ENCODE data around the gene NOS1AP.

The NOS1AP gene

GRCh38 chr1:162207862-162208261 is 138.4 kb downstream of the NOS1AP start:
- H3K4ac ChIP-seq (ENCODE audit: low read depth, low read length): no peak overlapping the region
- no peak overlapping the region for H3K27ac ChIP-seq (ENCODE audit: low read depth, low read length)
- no peak overlapping the region for H3K4me2 ChIP-seq (ENCODE audit: low read length)
- H4K8ac ChIP-seq (ENCODE audit: low read depth, low read length): no peak overlapping the region
- no peak overlapping the region for H2BK120ac ChIP-seq (ENCODE audit: low read depth, low read length)
- peaks cover 7% of the 10 kb centered on the region for H3K79me2 ChIP-seq (ENCODE audit: control insufficient read depth, insufficient read depth, low read length)
- no peak for DNase-seq
- H3K23ac ChIP-seq (ENCODE audit: low read length): no peak overlapping the region
- no peaks in the 10 kb centered on the region for H3K36me3 ChIP-seq (ENCODE audit: control insufficient read depth, insufficient read depth, low read length)
- H3K56ac ChIP-seq (ENCODE audit: low read length): no peak overlapping the region
- no peaks in the 10 kb centered on the region for H3K27me3 ChIP-seq (ENCODE audit: insufficient read depth, low read length, poor library complexity)
- no CpG with 5 or more reads among the region's 3 CpGs for WGBS (ENCODE audit: extremely low coverage, insufficient coverage, low lambda C conversion rate)
- no peak overlapping the region for H3K9ac ChIP-seq (ENCODE audit: low read length)
- no peak overlapping the region for H4K5ac ChIP-seq (ENCODE audit: low read length)
- peaks cover 7% of the 10 kb centered on the region for H3K79me1 ChIP-seq (ENCODE audit: low read length)
- H3K18ac ChIP-seq (ENCODE audit: low read length): no peak overlapping the region
- no peak overlapping the region for H2BK15ac ChIP-seq (replicated peaks; ENCODE audit: low read depth)
- no peak overlapping the region for H2BK5ac ChIP-seq (ENCODE audit: low read length)
- H3K4me3 ChIP-seq (ENCODE audit: low read length): no peak overlapping the region
- no peak overlapping the region for H2AK5ac ChIP-seq (ENCODE audit: low read length)
- H3K4me1 ChIP-seq (ENCODE audit: control insufficient read depth, low read depth, low read length): peaks cover 2% of the 10 kb centered on the region

GRCh38 chr1:162210196-162210595 is 140.7 kb downstream of the NOS1AP start:
- Histone ChIP-seq H3K56ac (ENCODE audit: low read length) (no peak overlapping the region), H3K36me3 (ENCODE audit: control insufficient read depth, insufficient read depth, low read length) (no peaks in the 10 kb centered on the region), H2BK15ac (replicated peaks; ENCODE audit: low read depth) (no peak overlapping the region), H2BK120ac (ENCODE audit: low read depth, low read length) (no peak overlapping the region), H2BK5ac (ENCODE audit: low read length) (no peak overlapping the region), H3K27me3 (ENCODE audit: insufficient read depth, low read length, poor library complexity) (no peaks in the 10 kb centered on the region), H3K4me1 (ENCODE audit: control insufficient read depth, low read depth, low read length) (peaks cover 2% of the 10 kb centered on the region), H3K79me1 (ENCODE audit: low read length) (peaks cover 8% of the 10 kb centered on the region), H4K5ac (ENCODE audit: low read length) (no peak overlapping the region), H3K9ac (ENCODE audit: low read length) (no peak overlapping the region), H3K4ac (ENCODE audit: low read depth, low read length) (no peak overlapping the region), H3K4me2 (ENCODE audit: low read length) (no peak overlapping the region), H2AK5ac (ENCODE audit: low read length) (no peak overlapping the region), H3K4me3 (ENCODE audit: low read length) (no peak overlapping the region), H3K23ac (ENCODE audit: low read length) (no peak overlapping the region), H3K27ac (ENCODE audit: low read depth, low read length) (no peak overlapping the region), H3K18ac (ENCODE audit: low read length) (no peak overlapping the region), H3K79me2 (ENCODE audit: control insufficient read depth, insufficient read depth, low read length) (peaks cover 5% of the 10 kb centered on the region), H4K8ac (ENCODE audit: low read depth, low read length) (no peak overlapping the region)
- WGBS (ENCODE audit: extremely low coverage, insufficient coverage, low lambda C conversion rate): no CpG with 5 or more reads among the region's 6 CpGs
- DNase-seq: no peak

GRCh38 chr1:162212713-162213112 is 143.2 kb downstream of the NOS1AP start:
- Histone ChIP-seq H2AK5ac (ENCODE audit: low read length) (no peak overlapping the region), H3K9ac (ENCODE audit: low read length) (no peak overlapping the region), H2BK5ac (ENCODE audit: low read length) (no peak overlapping the region), H3K36me3 (ENCODE audit: control insufficient read depth, insufficient read depth, low read length) (no peaks in the 10 kb centered on the region), H3K4ac (ENCODE audit: low read depth, low read length) (no peak overlapping the region), H3K27me3 (ENCODE audit: insufficient read depth, low read length, poor library complexity) (no peaks in the 10 kb centered on the region), H4K8ac (ENCODE audit: low read depth, low read length) (no peak overlapping the region), H4K5ac (ENCODE audit: low read length) (no peak overlapping the region), H3K23ac (ENCODE audit: low read length) (no peak overlapping the region), H2BK120ac (ENCODE audit: low read depth, low read length) (no peak overlapping the region), H3K4me1 (ENCODE audit: control insufficient read depth, low read depth, low read length) (peaks cover 4% of the 10 kb centered on the region), H2BK15ac (replicated peaks; ENCODE audit: low read depth) (no peak overlapping the region), H3K4me2 (ENCODE audit: low read length) (no peak overlapping the region), H3K79me2 (ENCODE audit: control insufficient read depth, insufficient read depth, low read length) (peaks cover 5% of the 10 kb centered on the region), H3K56ac (ENCODE audit: low read length) (no peak overlapping the region), H3K18ac (ENCODE audit: low read length) (no peak overlapping the region), H3K79me1 (ENCODE audit: low read length) (peaks cover 12% of the 10 kb centered on the region), H3K27ac (ENCODE audit: low read depth, low read length) (no peak overlapping the region), H3K4me3 (ENCODE audit: low read length) (no peak overlapping the region)
- no peak for DNase-seq
- WGBS (ENCODE audit: extremely low coverage, insufficient coverage, low lambda C conversion rate): no CpG with 5 or more reads among the region's 7 CpGs

- no peak for DNase-seq
- H3K4ac ChIP-seq (ENCODE audit: low read depth, low read length): no peak overlapping the region
- no peak overlapping the region for H2AK5ac ChIP-seq (ENCODE audit: low read length)
- no peak overlapping the region for H3K4me2 ChIP-seq (ENCODE audit: low read length)
- H2BK5ac ChIP-seq (ENCODE audit: low read length): no peak overlapping the region
- no peak overlapping the region for H3K23ac ChIP-seq (ENCODE audit: low read length)
- no peaks in the 10 kb centered on the region for H3K27me3 ChIP-seq (ENCODE audit: insufficient read depth, low read length, poor library complexity)
- no peak overlapping the region for H3K18ac ChIP-seq (ENCODE audit: low read length)
- no peak overlapping the region for H2BK15ac ChIP-seq (replicated peaks; ENCODE audit: low read depth)
- no peaks in the 10 kb centered on the region for H3K36me3 ChIP-seq (ENCODE audit: control insufficient read depth, insufficient read depth, low read length)
- H3K79me1 ChIP-seq (ENCODE audit: low read length): peaks cover 9% of the 10 kb centered on the region
- H3K4me1 ChIP-seq (ENCODE audit: control insufficient read depth, low read depth, low read length): peaks cover 4% of the 10 kb centered on the region
- peaks cover 2% of the 10 kb centered on the region for H3K79me2 ChIP-seq (ENCODE audit: control insufficient read depth, insufficient read depth, low read length)
- H4K5ac ChIP-seq (ENCODE audit: low read length): no peak overlapping the region
- H2BK120ac ChIP-seq (ENCODE audit: low read depth, low read length): no peak overlapping the region
- WGBS (ENCODE audit: extremely low coverage, insufficient coverage, low lambda C conversion rate): no CpG with 5 or more reads among the region's 7 CpGs
- H3K27ac ChIP-seq (ENCODE audit: low read depth, low read length): no peak overlapping the region
- no peak overlapping the region for H3K4me3 ChIP-seq (ENCODE audit: low read length)
- no peak overlapping the region for H4K8ac ChIP-seq (ENCODE audit: low read depth, low read length)
- no peak overlapping the region for H3K9ac ChIP-seq (ENCODE audit: low read length)
- no peak overlapping the region for H3K56ac ChIP-seq (ENCODE audit: low read length)
Observed at GRCh38 chr1:162213281-162213912, 143.9 kb downstream of the NOS1AP start.

GRCh38 chr1:162214202-162214601 is 144.7 kb downstream of the NOS1AP start:
- Histone ChIP-seq H3K79me1 (ENCODE audit: low read length) (peaks cover 9% of the 10 kb centered on the region), H4K5ac (ENCODE audit: low read length) (no peak overlapping the region), H3K27ac (ENCODE audit: low read depth, low read length) (no peak overlapping the region), H3K4me3 (ENCODE audit: low read length) (no peak overlapping the region), H4K8ac (ENCODE audit: low read depth, low read length) (no peak overlapping the region), H3K27me3 (ENCODE audit: insufficient read depth, low read length, poor library complexity) (no peaks in the 10 kb centered on the region), H3K23ac (ENCODE audit: low read length) (no peak overlapping the region), H3K4ac (ENCODE audit: low read depth, low read length) (no peak overlapping the region), H3K18ac (ENCODE audit: low read length) (no peak overlapping the region), H3K4me1 (ENCODE audit: control insufficient read depth, low read depth, low read length) (peaks cover 4% of the 10 kb centered on the region), H3K36me3 (ENCODE audit: control insufficient read depth, insufficient read depth, low read length) (no peaks in the 10 kb centered on the region), H2BK5ac (ENCODE audit: low read length) (no peak overlapping the region), H3K56ac (ENCODE audit: low read length) (no peak overlapping the region), H2AK5ac (ENCODE audit: low read length) (no peak overlapping the region), H2BK15ac (replicated peaks; ENCODE audit: low read depth) (no peak overlapping the region), H3K4me2 (ENCODE audit: low read length) (no peak overlapping the region), H2BK120ac (ENCODE audit: low read depth, low read length) (no peak overlapping the region), H3K79me2 (ENCODE audit: control insufficient read depth, insufficient read depth, low read length) (peaks cover 2% of the 10 kb centered on the region), H3K9ac (ENCODE audit: low read length) (no peak overlapping the region)
- WGBS (ENCODE audit: extremely low coverage, insufficient coverage, low lambda C conversion rate): no CpG with 5 or more reads among the region's 6 CpGs
- no peak for DNase-seq

GRCh38 chr1:162215902-162216301 is 146.4 kb downstream of the NOS1AP start:
- peak; percentile 71 for DNase-seq
- H3K4me1 ChIP-seq (ENCODE audit: control insufficient read depth, low read depth, low read length): peaks cover 4% of the 10 kb centered on the region
- no peak overlapping the region for H3K4me3 ChIP-seq (ENCODE audit: low read length)
- H4K5ac ChIP-seq (ENCODE audit: low read length): no peak overlapping the region
- H3K36me3 ChIP-seq (ENCODE audit: control insufficient read depth, insufficient read depth, low read length): no peaks in the 10 kb centered on the region
- H4K8ac ChIP-seq (ENCODE audit: low read depth, low read length): no peak overlapping the region
- no peak overlapping the region for H3K4ac ChIP-seq (ENCODE audit: low read depth, low read length)
- H3K9ac ChIP-seq (ENCODE audit: low read length): no peak overlapping the region
- H3K27me3 ChIP-seq (ENCODE audit: insufficient read depth, low read length, poor library complexity): no peaks in the 10 kb centered on the region
- H3K27ac ChIP-seq (ENCODE audit: low read depth, low read length): no peak overlapping the region
- H3K56ac ChIP-seq (ENCODE audit: low read length): no peak overlapping the region
- H3K79me2 ChIP-seq (ENCODE audit: control insufficient read depth, insufficient read depth, low read length): no peaks in the 10 kb centered on the region
- H3K18ac ChIP-seq (ENCODE audit: low read length): no peak overlapping the region
- no peak overlapping the region for H2AK5ac ChIP-seq (ENCODE audit: low read length)
- H3K4me2 ChIP-seq (ENCODE audit: low read length): no peak overlapping the region
- H2BK5ac ChIP-seq (ENCODE audit: low read length): no peak overlapping the region
- no peak overlapping the region for H2BK15ac ChIP-seq (replicated peaks; ENCODE audit: low read depth)
- WGBS (ENCODE audit: extremely low coverage, insufficient coverage, low lambda C conversion rate): no CpG with 5 or more reads among the region's 5 CpGs
- H3K79me1 ChIP-seq (ENCODE audit: low read length): peaks cover 6% of the 10 kb centered on the region
- no peak overlapping the region for H3K23ac ChIP-seq (ENCODE audit: low read length)
- H2BK120ac ChIP-seq (ENCODE audit: low read depth, low read length): no peak overlapping the region
